ENCODE measurements around the gene NOS3. TPM values are rescaled to one million over a fixed set of nuclear protein-coding genes. Genes with fewer than 3 reads are reported as not detected.
A peak's percentile ranks its signal among the peaks of the same experiment; 100 is the strongest.

Gene NOS3
- polyA plus RNA-seq, 1 of the 3 experiments (the other 2 are of a cell fraction), result 0.41 TPM

GRCh38 chr7:150943453-150943814 is 47.4 kb upstream of the NOS3 start:
- no peaks in the 10 kb centered on the region for H3K79me2 ChIP-seq (ENCODE audit: insufficient read depth)
- ChIA-PET POLR2A (interaction anchor here (1.1 to 2.0 kb wide), 3 partner anchors 9 to 20 kb away, joined by 3 to 7 read pairs (median 4); no protein-coding TSS in a partner anchor), CTCF (interaction anchor here (0.7 to 5.3 kb wide), 12 partner anchors 10 to 75 kb away, joined by 3 to 30 read pairs (median 4); no protein-coding TSS in a partner anchor)
- peak overlapping the region in 1 of 2 experiments; percentile 82; a peak in 1 of 4 replicates for H3K27ac ChIP-seq (ENCODE audit: low read depth in 2 of 2, low read length in 1 of 2)
- 0 out of 2 replicates have a peak, but pooled peaks cover 11% of the 10 kb centered on the region for H3K27me3 ChIP-seq (ENCODE audit: insufficient read depth)
- H3K9me2 ChIP-seq, result no peaks in the 10 kb centered on the region
- H3F3A ChIP-seq (replicated peaks; ENCODE audit: insufficient read depth), result no peaks in the 10 kb centered on the region
- WGBS (ENCODE audit: low lambda C conversion rate), result 79% methylated on average over 6 of the region's 6 CpGs
- H3K9me3 ChIP-seq, result no peaks in the 10 kb centered on the region
- H3K9ac ChIP-seq, result no peak overlapping the region
- H3K4me2 ChIP-seq, result no peak overlapping the region
- no peak overlapping the region for H2AFZ ChIP-seq (ENCODE audit: low read depth)
- H3K36me3 ChIP-seq (replicated peaks in 1 of 2; ENCODE audit: control insufficient read depth in 1 of 2, insufficient read depth in 2 of 2, low read length in 1 of 2), result no peaks in the 10 kb centered on the region
- H4K20me1 ChIP-seq (ENCODE audit: insufficient read depth), result no peaks in the 10 kb centered on the region
- H3K4me3 ChIP-seq (ENCODE audit: low read depth in 2 of 2, low read length in 1 of 2), result no peak overlapping the region
- no peak for TF ChIP-seq GABPA (IDR thresholded peaks at IDR 0.05; ENCODE audit: low read depth)
- TF ChIP-seq RXRA (IDR thresholded peaks at IDR 0.05; ENCODE audit: borderline replicate concordance, low read depth), result no peak
- TF ChIP-seq TCF12 (IDR thresholded peaks at IDR 0.05), result no peak
- no peak for DNase-seq
- H3K4me1 ChIP-seq (ENCODE audit: control insufficient read depth in 1 of 2, insufficient read depth in 2 of 2, low read depth in 1 of 2, low read length in 1 of 2), result peaks cover 0 to 87% of the 10 kb centered on the region in 2 experiments; a peak in 2 of 4 replicates

GRCh38 chr7:150944066-150945042 is 46.5 kb upstream of the NOS3 start:
- Histone ChIP-seq H3K4me1 (ENCODE audit: control insufficient read depth in 1 of 2, insufficient read depth in 2 of 2, low read depth in 1 of 2, low read length in 1 of 2) (peaks cover 0 to 86% of the 10 kb centered on the region in 2 experiments; a peak in 2 of 4 replicates), H3K36me3 (replicated peaks in 1 of 2; ENCODE audit: control insufficient read depth in 1 of 2, insufficient read depth in 2 of 2, low read length in 1 of 2) (no peaks in the 10 kb centered on the region), H3K9me3 (no peaks in the 10 kb centered on the region), H3K79me2 (ENCODE audit: insufficient read depth) (no peaks in the 10 kb centered on the region), H3K9me2 (no peaks in the 10 kb centered on the region), H2AFZ (ENCODE audit: low read depth) (no peak overlapping the region), H3K27ac (ENCODE audit: low read depth in 2 of 2, low read length in 1 of 2) (peak overlapping the region in 1 of 2 experiments; percentile 99; a peak in 2 of 4 replicates), H3K27me3 (ENCODE audit: insufficient read depth) (0 out of 2 replicates have a peak, but pooled peaks cover 11% of the 10 kb centered on the region), H3K4me2 (no peak overlapping the region), H3K4me3 (ENCODE audit: low read depth in 2 of 2, low read length in 1 of 2) (no peak overlapping the region), H4K20me1 (ENCODE audit: insufficient read depth) (no peaks in the 10 kb centered on the region), H3K9ac (no peak overlapping the region), H3F3A (replicated peaks; ENCODE audit: insufficient read depth) (no peaks in the 10 kb centered on the region)
- ChIA-PET POLR2A (interaction anchor here (1.1 to 2.6 kb wide), 4 partner anchors 10 to 157 kb away, joined by 3 to 9 read pairs (median 6); no protein-coding TSS in a partner anchor), CTCF (interaction anchor here (0.8 to 6.6 kb wide), 18 partner anchors 10 to 659 kb away, joined by 3 to 84 read pairs (median 12); no protein-coding TSS in a partner anchor)
- WGBS (ENCODE audit: low lambda C conversion rate), result 62% methylated on average over 6 of the region's 6 CpGs
- TF ChIP-seq RCOR1 (IDR thresholded peaks at IDR 0.05; ENCODE audit: low read length) (0 out of 2 replicates have a peak, but pooled peaks have one; percentile 23), NFIC (IDR thresholded peaks at IDR 0.05; ENCODE audit: borderline replicate concordance) (no peak)
- DNase-seq, result no peak

DNA sequence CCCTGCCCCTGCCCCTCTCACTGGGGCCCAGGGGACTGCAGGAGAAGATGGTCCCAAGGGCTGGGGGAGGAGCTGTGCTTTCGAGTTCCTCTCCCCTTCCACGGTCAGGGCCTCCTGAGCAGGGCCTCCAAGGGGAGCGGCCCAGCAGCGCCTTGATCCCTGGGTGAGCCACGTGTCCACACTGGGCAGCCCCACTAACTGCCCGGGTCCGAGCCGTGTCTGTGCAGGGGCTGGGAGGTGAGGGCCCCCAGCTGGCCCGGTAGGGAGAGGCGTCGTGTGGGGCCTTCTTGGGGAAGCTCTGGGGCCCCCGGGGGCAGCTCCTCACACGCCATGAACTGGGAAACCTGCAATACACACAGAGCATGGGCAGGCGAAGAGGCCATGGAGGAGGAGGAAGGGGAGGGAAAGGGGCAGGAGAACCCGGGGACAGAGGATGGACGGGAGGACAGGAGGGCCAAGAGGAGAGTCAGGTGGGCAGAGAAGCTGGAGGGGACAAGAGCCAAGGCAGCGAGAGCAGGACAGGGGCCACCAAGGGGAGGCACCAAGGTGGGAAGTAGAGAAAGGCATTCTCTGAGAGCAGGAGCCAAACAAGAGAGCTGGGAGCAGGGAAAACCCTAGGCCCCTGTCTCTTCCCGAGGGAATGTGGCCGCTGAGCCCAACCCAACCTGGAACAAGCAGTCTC is 45.5 kb upstream of the NOS3 start:
- DNase-seq, result peak; percentile 46
- CTCF ChIA-PET, result interaction anchor here (0.7 to 6.6 kb wide), 19 partner anchors 8 to 660 kb away, joined by 3 to 84 read pairs (median 8); partner anchors contain the start of gene NOS3
- Histone ChIP-seq H3K36me3 (replicated peaks in 1 of 2; ENCODE audit: control insufficient read depth in 1 of 2, insufficient read depth in 2 of 2, low read length in 1 of 2) (no peaks in the 10 kb centered on the region), H3K4me3 (ENCODE audit: low read depth in 2 of 2, low read length in 1 of 2) (no peak overlapping the region), H3F3A (replicated peaks; ENCODE audit: insufficient read depth) (no peaks in the 10 kb centered on the region), H3K9me2 (no peaks in the 10 kb centered on the region), H3K9ac (no peak overlapping the region), H4K20me1 (ENCODE audit: insufficient read depth) (no peaks in the 10 kb centered on the region), H3K4me2 (no peak overlapping the region), H3K27ac (ENCODE audit: low read depth in 2 of 2, low read length in 1 of 2) (peak overlapping the region in 1 of 2 experiments; percentile 99; a peak in 2 of 4 replicates), H2AFZ (ENCODE audit: low read depth) (no peak overlapping the region), H3K9me3 (no peaks in the 10 kb centered on the region), H3K79me2 (ENCODE audit: insufficient read depth) (no peaks in the 10 kb centered on the region), H3K27me3 (ENCODE audit: insufficient read depth) (0 out of 2 replicates have a peak, but pooled peaks cover 7% of the 10 kb centered on the region), H3K4me1 (ENCODE audit: control insufficient read depth in 1 of 2, insufficient read depth in 2 of 2, low read depth in 1 of 2, low read length in 1 of 2) (peaks cover 0 to 93% of the 10 kb centered on the region in 2 experiments; a peak in 2 of 4 replicates)
- 61% methylated on average over 12 of the region's 19 CpGs for WGBS (ENCODE audit: low lambda C conversion rate)
- POLR2A ChIA-PET, result interaction anchor here (0.6 to 2.6 kb wide), 10 partner anchors 8 to 158 kb away, joined by 3 to 14 read pairs (median 6); no protein-coding TSS in a partner anchor
- TF ChIP-seq USF2 (IDR thresholded peaks at IDR 0.05; ENCODE audit: borderline replicate concordance, low read depth, low read length), result no peak
- TF ChIP-seq MEF2A (IDR thresholded peaks at IDR 0.05; ENCODE audit: borderline replicate concordance, low read depth), result no peak
- no peak for TF ChIP-seq NRF1 (IDR thresholded peaks at IDR 0.05; ENCODE audit: low read depth, low read length)
- TF ChIP-seq RAD21 (IDR thresholded peaks at IDR 0.05; ENCODE audit: low read length), result no peak
- no peak for TF ChIP-seq TCF12 (IDR thresholded peaks at IDR 0.05)
- TF ChIP-seq MXI1 (IDR thresholded peaks at IDR 0.05; ENCODE audit: low read depth, low read length), result no peak
- TF ChIP-seq FOXM1 (IDR thresholded peaks at IDR 0.05; ENCODE audit: low read depth), result no peak
- TF ChIP-seq TAF1 (IDR thresholded peaks at IDR 0.05; ENCODE audit: borderline replicate concordance, low read depth, low read length), result no peak
- no peak for TF ChIP-seq RCOR1 (IDR thresholded peaks at IDR 0.05; ENCODE audit: low read length)
- TF ChIP-seq SMC3 (IDR thresholded peaks at IDR 0.05; ENCODE audit: low read depth, low read length), result no peak
